Stimulated activated CD4-positive, alpha-beta T cell treated with anti-CD3 and anti-CD28 coated beads, Interleukin-15, amount 100 ng/mL, for 48 hours (primary cell): ENCODE results near the gene PLA2G7.
"Not testable (repeated sequence)": the region's sequence is repeated elsewhere in the genome, so short reads cannot be mapped to it uniquely, and the experiment has no call there.

ENCODE experiments used
- DNase-seq, 2 donors: peaks; one replicate each; pipeline ENCODE4 v3.0.0-alpha.2; 2020; ENCODE audit warnings: low read depth in 2 of 2

Gene PLA2G7

DNA sequence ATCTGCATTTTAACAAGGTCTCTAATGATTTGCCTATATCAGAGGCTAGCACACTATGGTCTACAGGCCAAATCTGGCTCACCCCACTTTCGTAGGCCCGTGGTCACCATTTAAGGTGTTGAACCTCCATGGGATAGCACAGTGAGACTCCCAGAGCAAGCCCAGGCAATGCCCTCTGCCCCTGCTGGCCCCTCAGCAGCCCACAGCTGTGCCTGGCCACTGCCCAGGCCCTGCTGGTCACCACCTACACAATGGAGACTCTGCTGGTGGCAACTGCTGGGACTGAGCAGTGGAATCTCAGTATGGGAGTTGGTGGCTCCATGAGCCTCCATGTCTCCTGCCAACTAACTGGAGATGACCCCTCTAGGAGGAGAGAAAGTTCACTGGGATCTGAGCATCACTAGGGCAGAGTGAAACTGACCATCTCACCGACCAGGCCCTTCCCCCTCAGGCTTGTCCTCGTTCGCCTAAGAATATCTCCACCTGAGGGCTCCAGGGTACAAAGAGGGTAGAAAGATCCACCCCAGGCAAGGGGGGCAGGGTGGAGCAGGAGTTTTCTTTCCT is 13.8 kb upstream of the PLA2G7 start:
- no peak for DNase-seq

DNA sequence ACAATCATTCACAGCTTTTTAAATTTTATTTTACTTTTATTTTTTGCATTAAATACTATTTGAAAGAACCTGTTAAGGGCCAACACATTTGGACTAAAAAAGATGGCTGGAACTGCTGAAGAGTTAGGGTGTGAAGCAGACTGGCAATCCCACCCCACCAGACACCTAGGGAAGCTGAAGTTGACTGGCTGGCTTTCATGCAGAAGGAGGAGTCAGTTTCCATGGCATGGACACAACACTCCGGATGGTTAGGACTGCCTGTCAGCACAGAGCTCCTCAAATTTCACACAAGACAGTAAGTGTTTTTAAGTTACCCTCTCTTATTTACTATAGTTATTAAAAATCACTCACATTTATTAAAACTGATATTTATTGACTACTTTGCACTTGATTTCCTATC is 11.5 kb upstream of the PLA2G7 start, which contains the start of gene ANKRD66:
Gene ANKRD66, plus strand, starts transcription at position 238 of the 400 bp plus-strand sequence. CDS start 5,016 bp downstream, outside the sequence.
- DNase-seq = no peak

DNA sequence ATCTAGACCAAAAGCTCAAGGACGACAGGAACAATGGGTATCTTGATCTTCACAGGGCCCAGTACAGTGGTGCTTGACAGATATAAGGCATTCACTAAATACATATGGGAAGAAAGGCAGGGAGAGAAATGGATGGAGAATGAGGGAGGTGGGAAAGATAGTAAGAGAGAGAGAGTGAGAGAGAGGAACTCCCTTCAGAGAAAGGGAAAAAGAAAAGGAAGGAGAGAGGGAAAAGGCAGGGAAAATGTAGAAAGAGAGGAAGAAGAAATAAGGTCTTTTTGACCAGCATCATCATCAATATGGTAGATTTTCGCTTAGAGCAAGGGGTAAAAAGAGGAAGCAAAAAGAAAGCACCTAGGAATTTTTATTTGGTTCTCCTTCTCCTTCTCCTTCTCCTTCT is 10.8 kb upstream of the PLA2G7 start:
- DNase-seq = no peak

DNA sequence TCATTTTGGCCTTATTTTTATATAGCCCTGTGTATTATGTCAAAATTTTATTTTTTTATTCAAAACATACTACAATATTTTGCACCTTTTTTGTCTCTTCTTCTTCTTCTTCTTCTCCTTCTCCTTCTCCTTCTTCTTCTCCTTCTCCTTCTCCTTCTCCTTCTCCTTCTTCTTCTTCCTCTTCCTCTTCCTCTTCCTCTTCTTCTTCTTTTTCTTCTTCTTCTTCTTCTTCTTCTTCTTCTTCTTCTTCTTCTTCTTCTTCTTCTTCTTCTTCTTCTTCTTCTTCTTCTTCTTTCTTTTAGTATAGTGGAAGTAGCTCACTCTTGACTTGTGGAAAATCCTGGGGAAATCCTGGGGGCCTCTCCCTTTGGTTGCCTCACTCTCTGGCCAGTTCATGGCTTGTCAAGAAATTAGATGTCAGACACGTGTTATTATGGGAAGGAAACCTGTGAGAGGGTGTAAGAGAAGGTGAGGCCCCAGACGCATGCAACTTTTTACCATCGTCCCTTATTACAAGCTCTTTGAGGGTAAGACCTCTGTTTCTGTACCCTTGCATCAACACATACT is 9.1 kb upstream of the PLA2G7 start:
- DNase-seq = not testable (repeated sequence)

DNA sequence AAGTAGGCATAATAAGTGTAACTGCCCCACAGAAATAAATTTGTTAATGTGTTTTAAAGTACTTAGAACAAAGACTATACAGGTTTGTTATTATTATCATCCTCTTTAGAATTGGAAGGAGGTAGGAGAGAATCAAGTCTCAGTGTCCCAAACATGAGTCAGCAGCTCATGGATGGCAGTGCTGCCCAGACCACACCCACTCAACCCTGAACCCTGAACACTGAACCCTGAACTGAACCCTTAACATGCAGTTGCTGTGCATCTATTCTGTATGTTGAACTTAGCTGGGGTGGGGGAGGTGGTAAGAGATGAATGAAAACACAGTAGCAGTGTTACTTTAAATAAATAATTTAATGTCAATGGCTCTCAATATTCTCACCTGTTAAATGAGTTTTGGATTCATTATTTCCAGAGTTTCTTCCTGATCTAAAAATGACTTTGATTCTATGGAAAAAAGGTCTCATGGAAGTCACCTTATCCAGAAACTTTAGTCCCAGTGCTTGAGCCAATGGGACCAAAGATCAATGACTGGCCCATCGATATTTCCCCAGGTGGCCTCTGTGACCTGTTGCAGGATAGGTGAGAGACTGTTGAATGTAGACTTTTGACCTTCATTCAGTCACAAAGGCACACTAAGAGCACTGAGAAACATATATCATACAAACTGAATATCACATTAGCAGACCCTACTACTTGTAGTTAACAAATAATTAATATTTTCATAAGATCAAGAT is 8.4 kb upstream of the PLA2G7 start:
- no peak for DNase-seq

DNA sequence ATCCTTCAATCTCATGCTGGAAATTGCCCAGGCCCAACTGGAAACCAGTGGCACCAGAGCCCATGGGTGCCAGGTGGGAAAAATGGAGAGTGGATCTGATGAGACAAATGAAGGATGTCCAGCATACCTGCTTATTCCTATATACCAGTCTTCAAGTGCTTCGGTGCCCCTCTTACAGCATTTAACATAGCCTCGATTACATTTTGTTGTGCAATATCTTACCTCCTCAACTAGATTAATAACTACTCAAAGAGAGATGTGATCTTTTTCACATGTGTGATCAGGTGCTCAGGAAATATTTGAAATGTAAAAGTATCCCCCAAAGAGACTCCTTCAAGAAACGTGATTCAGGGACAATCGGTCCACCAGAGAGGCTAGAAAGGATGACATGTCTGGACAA is 6.7 kb upstream of the PLA2G7 start:
- DNase-seq = no peak

DNA sequence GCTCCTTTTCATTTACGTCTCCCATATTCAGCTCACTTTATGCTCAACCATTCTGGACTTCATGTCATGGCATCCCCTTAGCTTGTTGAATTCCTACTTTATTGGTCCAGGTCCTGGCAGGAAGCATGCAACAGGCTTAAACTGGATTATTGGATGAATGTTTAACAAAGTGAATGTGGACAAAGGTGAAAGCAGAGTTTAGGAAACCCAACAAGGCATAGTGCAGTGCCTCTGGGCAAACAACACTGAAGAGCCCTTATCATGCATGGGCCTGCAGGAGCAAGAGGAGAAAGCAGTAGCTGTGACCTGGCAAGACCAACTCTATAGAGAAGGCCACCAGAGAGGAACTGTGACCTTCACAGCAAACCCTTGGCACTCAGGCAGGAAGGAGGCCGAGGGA is 6.3 kb upstream of the PLA2G7 start:
- DNase-seq = no peak

DNA sequence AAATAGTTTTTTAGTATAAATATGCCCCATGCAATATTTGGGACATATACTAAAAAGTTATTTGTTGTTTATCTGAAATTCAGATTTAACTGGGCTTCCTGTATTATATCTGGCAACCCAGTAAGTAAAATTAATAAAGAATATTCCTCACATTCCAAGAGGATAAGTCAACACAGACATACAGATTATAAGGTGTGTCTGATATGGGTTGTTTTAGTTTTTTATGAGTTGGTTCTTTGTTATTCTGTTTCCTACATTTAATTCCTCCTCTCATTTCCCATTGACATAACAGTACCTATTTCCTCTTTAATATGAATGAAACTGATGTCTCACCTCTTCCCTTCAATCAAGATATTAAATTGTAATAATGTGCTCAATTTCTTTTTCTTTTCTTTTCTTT is 1.7 kb upstream of the PLA2G7 start:
- DNase-seq = no peak

DNA sequence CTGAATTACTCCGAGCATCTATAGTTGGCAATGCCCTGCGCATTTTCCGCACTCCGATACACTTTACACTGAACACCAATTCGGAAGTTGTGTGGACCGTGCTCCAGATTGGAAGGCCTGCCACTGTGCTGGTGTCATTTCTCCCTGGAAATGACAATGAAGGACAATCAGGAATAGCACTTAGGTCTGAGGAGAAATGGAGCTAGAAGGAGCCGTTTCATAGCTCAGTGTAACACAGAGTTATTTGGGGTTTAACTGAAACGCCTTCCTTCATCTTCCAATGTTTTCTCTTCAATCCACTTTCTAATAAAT is 501 bp upstream of the PLA2G7 start:
- DNase-seq = no peak

DNA sequence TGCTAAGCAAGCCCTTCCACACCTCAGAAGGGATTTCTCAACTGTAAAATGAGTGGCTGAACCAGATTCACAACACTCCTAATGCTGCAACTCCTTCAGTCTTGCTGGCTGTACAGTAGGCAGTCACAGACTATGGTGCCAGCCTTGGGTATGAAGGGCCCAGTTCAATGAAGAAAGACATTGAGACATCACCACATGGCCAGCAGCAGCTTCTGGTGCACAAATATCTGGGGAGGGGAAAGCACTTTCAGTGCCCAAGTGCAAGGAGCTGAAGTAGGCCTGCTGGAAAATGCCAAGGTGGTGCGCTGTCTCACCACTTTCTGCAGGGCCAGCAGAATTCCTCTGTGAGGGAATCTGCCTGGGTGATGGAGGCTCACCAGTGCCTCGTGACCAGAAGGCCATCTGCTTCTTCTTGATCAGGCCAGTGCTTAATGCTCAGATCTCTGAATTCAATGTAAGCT is 1.8 kb downstream of the PLA2G7 start:
- no peak for DNase-seq

DNA sequence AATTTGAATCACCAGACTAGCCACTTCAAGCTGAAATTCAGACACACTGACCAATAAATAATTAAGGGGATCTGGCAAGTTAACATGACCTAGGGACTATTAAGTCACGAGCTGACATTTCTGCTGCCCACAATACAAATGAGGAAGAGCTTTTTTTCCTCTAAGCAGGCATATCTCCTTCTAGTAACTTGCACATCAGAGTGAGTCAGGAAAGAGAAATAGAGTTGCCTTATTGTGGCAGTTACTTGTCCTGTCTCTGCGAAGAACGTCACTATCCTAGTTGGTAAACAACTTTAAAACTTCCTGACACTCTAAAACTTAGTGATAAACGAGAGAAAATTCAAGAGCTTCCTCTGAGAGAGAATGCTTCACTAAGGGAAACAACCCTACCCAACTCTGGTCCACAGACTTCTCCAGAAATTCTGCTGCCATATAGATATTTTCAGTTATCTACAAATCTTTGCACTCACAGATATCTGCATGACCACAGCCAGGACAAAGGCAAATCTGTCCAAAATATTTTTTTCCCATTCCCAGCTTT is 4.2 kb downstream of the PLA2G7 start:
- DNase-seq = no peak

DNA sequence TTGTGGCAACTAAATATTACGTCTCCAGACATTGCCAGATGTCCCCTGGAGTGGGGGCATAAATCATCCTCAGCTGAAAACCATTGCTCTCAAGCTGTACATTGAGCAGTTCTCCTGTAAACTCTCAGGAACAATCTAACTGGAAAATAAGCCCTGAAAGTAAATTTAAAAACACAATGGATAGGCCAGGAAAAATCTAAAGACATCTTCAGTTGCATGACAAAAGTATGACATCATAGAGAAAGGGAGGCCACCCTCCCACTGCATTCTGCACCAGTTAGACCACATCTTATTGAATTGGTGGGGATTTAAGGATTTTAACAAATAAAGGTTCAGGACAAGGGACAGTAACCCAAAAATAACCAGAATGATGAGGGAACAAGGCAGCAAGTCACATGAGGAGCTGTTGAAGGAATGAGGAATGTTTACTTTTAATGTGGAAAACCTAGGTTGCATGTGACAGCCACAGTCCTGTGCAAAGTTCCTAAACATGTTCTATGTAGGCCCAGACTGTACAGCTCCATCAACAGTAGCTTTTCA is 5.3 kb downstream of the PLA2G7 start:
- DNase-seq = no peak

DNA sequence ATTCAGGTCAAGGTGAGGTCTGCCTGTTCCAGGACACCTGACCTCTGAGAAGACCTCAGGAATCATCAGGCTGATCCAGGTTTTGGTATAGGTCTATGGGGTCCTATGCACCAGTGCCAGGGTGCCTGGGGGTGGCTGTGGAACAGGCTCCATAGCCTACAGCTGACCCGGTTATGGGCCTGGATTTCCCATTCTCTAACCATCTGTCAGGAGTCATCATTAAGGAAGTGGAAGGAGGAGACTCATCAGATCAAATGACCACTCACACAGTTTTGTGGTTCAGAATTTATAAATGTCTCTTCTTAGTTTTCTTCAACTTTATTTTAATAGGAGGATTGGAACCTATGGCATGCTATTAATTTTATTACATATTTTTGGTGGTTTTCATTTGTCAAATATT is 14.8 kb downstream of the PLA2G7 start:
- no peak for DNase-seq

DNA sequence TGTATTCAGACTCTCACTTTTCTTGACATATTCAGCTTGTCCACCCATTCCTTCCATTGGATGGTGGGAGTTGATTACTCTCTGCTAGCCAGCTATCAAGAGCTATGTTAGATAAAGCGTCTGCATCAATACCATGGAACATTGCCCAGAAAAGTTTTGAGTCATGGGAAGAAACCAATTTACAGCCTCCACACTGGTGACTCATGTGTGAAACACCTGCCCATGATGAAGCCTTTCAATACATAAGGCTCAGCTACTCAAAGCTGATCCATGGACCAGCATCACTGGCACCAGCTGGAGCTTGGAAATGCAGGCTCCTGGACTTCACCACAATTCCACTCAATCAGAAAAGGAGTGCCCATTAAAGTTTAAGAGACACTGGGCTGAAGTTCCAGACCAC is 16.1 kb downstream of the PLA2G7 start:
- DNase-seq = no peak

DNA sequence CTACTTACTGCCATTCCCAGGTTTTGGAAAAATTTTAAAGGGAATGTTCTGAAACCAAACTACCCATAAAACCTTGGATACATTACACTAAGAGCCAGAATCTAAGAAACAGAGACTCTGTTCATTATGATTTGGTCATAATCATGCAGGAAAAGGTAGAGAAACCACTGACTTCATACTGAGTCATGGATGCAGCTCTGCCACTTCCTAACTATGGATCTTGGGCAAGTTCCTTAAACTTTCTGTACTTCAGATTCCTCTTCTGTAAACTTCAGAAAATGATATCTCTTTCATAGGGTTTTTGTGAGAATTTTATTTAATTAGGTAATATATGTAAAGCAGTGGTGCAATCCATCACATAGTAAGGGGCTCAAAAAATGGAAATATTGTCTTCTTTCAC is 20.0 kb downstream of the PLA2G7 start:
- no peak for DNase-seq

DNA sequence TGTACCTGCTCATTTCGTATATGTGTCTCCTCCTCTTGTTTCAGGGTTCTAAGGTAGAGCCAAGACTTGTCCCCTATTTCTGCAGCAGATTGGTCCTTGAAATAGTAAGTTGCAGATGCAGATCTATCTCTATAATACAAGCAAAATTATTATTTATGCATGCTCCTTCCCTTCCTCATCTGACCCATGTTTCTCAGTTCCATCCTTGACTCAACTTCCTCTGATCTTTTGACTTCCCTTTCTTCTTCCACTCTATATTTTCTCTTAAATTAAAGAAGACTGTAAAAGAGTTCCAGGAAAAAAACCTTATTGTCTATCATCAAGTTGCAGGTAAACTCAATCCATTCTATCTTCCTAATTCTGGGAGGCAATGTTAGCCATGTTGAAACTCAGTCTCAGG is 23.7 kb downstream of the PLA2G7 start:
- DNase-seq = no peak

DNA sequence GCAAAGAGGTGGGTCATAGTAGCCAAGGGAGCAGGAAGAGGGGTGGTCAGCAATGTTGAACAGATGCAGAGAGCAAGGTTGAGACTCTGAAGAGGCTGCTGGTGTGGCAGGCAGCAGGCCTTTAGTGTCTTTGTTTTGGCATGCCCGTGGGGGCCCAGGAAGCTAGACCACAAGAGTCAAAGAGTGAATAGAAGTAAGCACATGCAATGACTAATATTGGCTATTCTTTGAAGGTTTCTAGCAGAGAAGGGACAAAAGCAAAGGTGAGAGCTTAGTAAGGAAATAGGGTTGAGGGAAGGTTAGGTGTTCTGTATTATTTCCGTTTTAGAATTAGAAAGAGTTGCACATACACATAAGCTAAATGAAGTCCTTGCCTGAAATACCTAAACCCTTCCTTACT is 28.7 kb downstream of the PLA2G7 start:
- DNase-seq = no peak

DNA sequence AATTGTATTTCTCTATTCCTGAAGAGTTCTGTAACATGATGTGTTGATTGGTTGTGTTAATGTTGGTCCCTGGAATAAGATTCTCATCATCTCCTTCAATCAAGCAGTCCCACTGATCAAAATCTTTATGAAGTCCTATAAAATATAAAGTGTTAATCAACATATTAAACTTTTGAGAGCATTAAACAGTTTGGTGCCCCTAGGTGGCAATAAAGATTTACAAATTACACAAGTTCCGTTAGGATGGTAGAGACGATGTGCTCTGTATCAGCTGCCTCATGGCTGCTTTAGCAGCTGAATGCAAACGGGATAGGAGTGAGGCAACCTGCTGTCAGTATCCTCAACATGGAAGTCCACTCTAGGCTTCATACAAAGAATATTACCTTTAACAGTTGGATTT is 30.6 kb downstream of the PLA2G7 start:
- DNase-seq = no peak

DNA sequence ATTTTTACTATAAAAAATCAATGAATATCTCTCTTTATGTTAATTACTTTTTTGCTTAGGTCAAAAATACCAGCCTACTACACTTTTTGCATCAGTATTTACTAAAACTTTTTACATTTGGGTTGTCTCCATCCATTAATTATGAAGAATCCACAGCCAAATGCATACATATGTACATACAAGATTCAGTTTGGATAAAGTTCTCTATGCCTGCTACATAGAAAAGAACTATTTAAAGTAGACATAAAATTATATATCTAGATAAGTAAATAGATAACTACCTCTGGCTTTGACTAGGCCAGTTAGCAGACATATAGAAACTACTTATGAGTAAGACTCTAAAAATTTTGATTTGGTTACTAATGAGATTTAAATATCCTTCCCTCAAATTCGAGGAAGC is 35.2 kb downstream of the PLA2G7 start:
- no peak for DNase-seq

DNA sequence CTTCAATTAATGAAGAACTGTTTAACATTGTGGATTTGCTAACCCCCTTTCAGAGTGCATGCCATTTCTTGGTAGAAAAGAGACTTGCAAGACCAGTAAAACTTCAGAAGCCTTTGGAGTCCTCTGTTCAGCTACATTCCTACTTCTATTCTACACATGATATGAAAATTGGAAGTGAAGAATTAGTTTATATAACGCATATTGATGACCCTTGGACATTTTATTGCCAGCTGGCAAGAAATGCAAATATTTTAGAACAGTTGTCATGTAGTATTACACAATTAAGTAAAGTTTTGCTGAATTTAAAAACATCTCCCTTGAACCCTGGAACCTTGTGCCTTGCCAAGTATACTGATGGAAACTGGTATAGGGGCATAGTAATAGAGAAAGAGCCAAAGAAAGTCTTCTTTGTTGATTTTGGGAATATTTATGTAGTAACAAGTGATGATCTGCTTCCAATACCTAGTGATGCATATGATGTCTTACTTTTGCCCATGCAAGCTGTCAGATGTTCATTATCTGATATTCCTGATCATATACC is 44.2 kb downstream of the PLA2G7 start:
- no peak for DNase-seq

DNA sequence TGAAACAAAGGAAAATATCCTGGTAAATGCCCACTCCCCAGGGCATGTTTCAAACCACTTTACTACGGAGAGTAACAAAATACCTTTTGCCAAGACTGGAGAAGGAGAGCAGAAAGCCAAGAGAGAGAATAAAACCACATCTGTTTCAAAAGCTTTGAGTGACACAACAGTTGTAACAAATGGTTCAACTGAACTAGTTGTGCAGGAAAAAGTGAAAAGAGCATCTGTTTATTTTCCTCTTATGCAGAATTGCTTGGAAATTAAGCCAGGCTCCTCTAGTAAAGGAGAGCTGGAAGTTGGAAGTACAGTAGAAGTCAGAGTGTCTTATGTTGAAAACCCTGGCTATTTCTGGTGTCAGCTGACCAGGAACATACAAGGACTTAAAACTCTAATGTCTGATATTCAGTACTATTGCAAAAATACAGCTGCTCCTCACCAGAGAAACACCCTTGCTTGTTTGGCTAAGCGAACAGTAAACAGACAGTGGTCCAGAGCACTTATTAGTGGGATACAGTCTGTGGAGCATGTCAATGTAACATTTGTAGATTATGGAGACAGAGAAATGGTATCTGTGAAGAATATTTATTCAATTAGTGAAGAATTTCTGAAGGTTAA is 44.9 kb downstream of the PLA2G7 start:
- no peak for DNase-seq

DNA sequence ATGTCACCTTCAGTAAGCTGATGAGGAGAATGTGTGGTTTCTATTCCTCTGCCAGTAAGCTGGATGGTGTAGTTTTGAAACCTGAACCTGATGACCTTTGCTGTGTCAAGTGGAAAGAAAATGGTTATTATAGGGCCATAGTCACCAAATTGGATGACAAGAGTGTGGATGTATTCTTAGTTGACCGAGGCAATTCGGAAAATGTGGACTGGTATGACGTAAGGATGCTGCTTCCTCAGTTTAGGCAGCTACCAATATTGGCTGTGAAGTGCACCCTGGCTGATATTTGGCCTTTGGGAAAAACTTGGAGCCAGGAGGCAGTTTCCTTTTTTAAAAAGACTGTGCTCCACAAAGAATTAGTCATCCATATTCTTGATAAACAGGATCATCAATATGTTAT is 45.5 kb downstream of the PLA2G7 start:
- DNase-seq = no peak
